ENCODE measurements around the gene TNFAIP1.

TNFAIP1 gene

GRCh38 chr17:28371245-28372202 is 36.0 kb downstream of the TNFAIP1 start, which contains the start of gene SARM1:
SARM1 (plus strand) TSS chr17:28371694; CDS start chr17:28372033, 339 bp downstream.
- no peak for TF ChIP-seq JUND (IDR thresholded peaks at IDR 0.05; ENCODE audit: low read depth)
- peak; percentile 42 to 76 for DNase-seq (ENCODE audit: low read depth in 1 of 2, low spot score in 1 of 2)
- in situ Hi-C loops (cut with HindIII; ENCODE audit: low pct_unique_long_range_greater_than_20kb, low sequenced_read_pairs): no loop called here

GRCh38 chr17:28372203-28372944 is 36.8 kb downstream of the TNFAIP1 start:
- no peak for DNase-seq (ENCODE audit: low read depth in 1 of 2, low spot score in 1 of 2)
- in situ Hi-C loops (cut with HindIII; ENCODE audit: low pct_unique_long_range_greater_than_20kb, low sequenced_read_pairs): no loop called here
- TF ChIP-seq JUND (IDR thresholded peaks at IDR 0.05; ENCODE audit: low read depth): no peak

GRCh38 chr17:28372945-28373274 is 37.3 kb downstream of the TNFAIP1 start:
- no peak for DNase-seq (ENCODE audit: low read depth in 1 of 2, low spot score in 1 of 2)
- in situ Hi-C loops (cut with HindIII; ENCODE audit: low pct_unique_long_range_greater_than_20kb, low sequenced_read_pairs): no loop called here
- no peak for TF ChIP-seq JUND (IDR thresholded peaks at IDR 0.05; ENCODE audit: low read depth)

GRCh38 chr17:28379814-28380801 is 44.5 kb downstream of the TNFAIP1 start:
- DNase-seq (ENCODE audit: low read depth in 1 of 2, low spot score in 1 of 2): peak in 1 of 2 experiments; percentile 85
- TF ChIP-seq JUND (IDR thresholded peaks at IDR 0.05; ENCODE audit: low read depth): no peak
- in situ Hi-C loops (cut with HindIII; ENCODE audit: low pct_unique_long_range_greater_than_20kb, low sequenced_read_pairs): no loop called here

GRCh38 chr17:28381141-28381825 is 45.7 kb downstream of the TNFAIP1 start:
- in situ Hi-C loops (cut with HindIII; ENCODE audit: low pct_unique_long_range_greater_than_20kb, low sequenced_read_pairs): no loop called here
- no peak for TF ChIP-seq JUND (IDR thresholded peaks at IDR 0.05; ENCODE audit: low read depth)

GRCh38 chr17:28384281-28385036 is 48.9 kb downstream of the TNFAIP1 start:
- no peak for DNase-seq (ENCODE audit: low read depth in 1 of 2, low spot score in 1 of 2)
- no peak for TF ChIP-seq JUND (IDR thresholded peaks at IDR 0.05; ENCODE audit: low read depth)
- in situ Hi-C loops (cut with HindIII; ENCODE audit: low pct_unique_long_range_greater_than_20kb, low sequenced_read_pairs): no loop called here

More at GRCh38 chr17:28381141-28381825, 45.7 kb downstream of the TNFAIP1 start:
- DNase-seq (ENCODE audit: low read depth in 1 of 2, low spot score in 1 of 2): no peak

GRCh38 chr17:28385037-28385400 is 49.5 kb downstream of the TNFAIP1 start:
- in situ Hi-C loops (cut with HindIII; ENCODE audit: low pct_unique_long_range_greater_than_20kb, low sequenced_read_pairs): no loop called here
- TF ChIP-seq JUND (IDR thresholded peaks at IDR 0.05; ENCODE audit: low read depth): no peak
- DNase-seq (ENCODE audit: low read depth in 1 of 2, low spot score in 1 of 2): no peak

- in situ Hi-C loops (cut with HindIII; ENCODE audit: low pct_unique_long_range_greater_than_20kb, low sequenced_read_pairs): no loop called here
- TF ChIP-seq JUND (IDR thresholded peaks at IDR 0.05; ENCODE audit: low read depth): no peak
Measured at GRCh38 chr17:28385406-28385805, 49.8 kb downstream of the TNFAIP1 start.

GRCh38 chr17:28386391-28386790 is 50.8 kb downstream of the TNFAIP1 start:
- in situ Hi-C loops (cut with HindIII; ENCODE audit: low pct_unique_long_range_greater_than_20kb, low sequenced_read_pairs): no loop called here
- TF ChIP-seq JUND (IDR thresholded peaks at IDR 0.05; ENCODE audit: low read depth): no peak
- no peak for DNase-seq (ENCODE audit: low read depth in 1 of 2, low spot score in 1 of 2)

More at GRCh38 chr17:28385406-28385805, 49.8 kb downstream of the TNFAIP1 start:
- no peak for DNase-seq (ENCODE audit: low read depth in 1 of 2, low spot score in 1 of 2)

GRCh38 chr17:28388106-28388505 is 52.5 kb downstream of the TNFAIP1 start:
- DNase-seq (ENCODE audit: low read depth in 1 of 2, low spot score in 1 of 2): no peak
- in situ Hi-C loops (cut with HindIII; ENCODE audit: low pct_unique_long_range_greater_than_20kb, low sequenced_read_pairs): no loop called here
- TF ChIP-seq JUND (IDR thresholded peaks at IDR 0.05; ENCODE audit: low read depth): no peak

GRCh38 chr17:28390141-28390540 is 54.6 kb downstream of the TNFAIP1 start:
- no peak for TF ChIP-seq JUND (IDR thresholded peaks at IDR 0.05; ENCODE audit: low read depth)
- in situ Hi-C loops (cut with HindIII; ENCODE audit: low pct_unique_long_range_greater_than_20kb, low sequenced_read_pairs): no loop called here
- no peak for DNase-seq (ENCODE audit: low read depth in 1 of 2, low spot score in 1 of 2)

Data from T47D (cell line).